Measurements from ENCODE around the gene ZSCAN22. TPM values are rescaled to one million over a fixed set of nuclear protein-coding genes. Genes with fewer than 3 reads are reported as not detected.
"Not testable (repeated sequence)": the region's sequence is repeated elsewhere in the genome, so short reads cannot be mapped to it uniquely, and the experiment has no call there.

ZSCAN22 gene
- total and polyA plus RNA-seq, 8 donors = 0.65 to 2.5 (median 1.2) TPM

DNA sequence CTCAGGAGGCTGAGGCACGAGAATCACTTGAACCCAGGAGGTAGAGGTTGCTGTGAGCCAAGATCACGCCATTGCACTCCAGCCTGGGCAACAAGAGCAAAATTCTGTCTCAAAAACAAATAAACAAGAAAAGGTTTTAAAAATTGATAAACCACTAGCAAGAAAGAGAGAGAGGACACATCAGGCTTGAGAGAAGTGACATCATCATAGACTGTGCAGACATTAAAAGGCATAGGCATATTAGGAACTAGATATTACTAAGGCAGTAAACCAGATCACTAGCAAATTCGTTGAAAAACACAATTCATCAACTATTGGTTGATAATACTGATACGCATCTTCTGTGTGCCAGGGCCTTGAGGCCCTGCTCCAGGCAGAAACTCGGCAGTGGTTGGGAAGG lies 18.8 kb downstream of the ZSCAN22 start:
- Histone ChIP-seq H3K9me3 (no peaks in the 10 kb centered on the region), H3K27me3 (peaks cover 0 to 7% (median 0%) of the 10 kb centered on the region in 4 donors), H3K4me3 (no peak overlapping the region), H3K4me1 (no peaks in the 10 kb centered on the region), H3K36me3 (no peaks in the 10 kb centered on the region), H3K27ac (no peak overlapping the region)
- TF ChIP-seq, protein P1, sequence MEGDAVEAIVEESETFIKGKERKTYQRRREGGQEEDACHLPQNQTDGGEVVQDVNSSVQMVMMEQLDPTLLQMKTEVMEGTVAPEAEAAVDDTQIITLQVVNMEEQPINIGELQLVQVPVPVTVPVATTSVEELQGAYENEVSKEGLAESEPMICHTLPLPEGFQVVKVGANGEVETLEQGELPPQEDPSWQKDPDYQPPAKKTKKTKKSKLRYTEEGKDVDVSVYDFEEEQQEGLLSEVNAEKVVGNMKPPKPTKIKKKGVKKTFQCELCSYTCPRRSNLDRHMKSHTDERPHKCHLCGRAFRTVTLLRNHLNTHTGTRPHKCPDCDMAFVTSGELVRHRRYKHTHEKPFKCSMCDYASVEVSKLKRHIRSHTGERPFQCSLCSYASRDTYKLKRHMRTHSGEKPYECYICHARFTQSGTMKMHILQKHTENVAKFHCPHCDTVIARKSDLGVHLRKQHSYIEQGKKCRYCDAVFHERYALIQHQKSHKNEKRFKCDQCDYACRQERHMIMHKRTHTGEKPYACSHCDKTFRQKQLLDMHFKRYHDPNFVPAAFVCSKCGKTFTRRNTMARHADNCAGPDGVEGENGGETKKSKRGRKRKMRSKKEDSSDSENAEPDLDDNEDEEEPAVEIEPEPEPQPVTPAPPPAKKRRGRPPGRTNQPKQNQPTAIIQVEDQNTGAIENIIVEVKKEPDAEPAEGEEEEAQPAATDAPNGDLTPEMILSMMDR (IDR thresholded peaks at IDR 0.05) = no peak
- ATAC-seq (no peak), DNase-seq (no peak), FAIRE-seq (no peak)
- 54 to 57% methylated on average over 5 of the region's 5 CpGs for whole genome bisulfite sequencing, 2 donors
- intact Hi-C loops (cut with DNase I) = no loop called here

DNA sequence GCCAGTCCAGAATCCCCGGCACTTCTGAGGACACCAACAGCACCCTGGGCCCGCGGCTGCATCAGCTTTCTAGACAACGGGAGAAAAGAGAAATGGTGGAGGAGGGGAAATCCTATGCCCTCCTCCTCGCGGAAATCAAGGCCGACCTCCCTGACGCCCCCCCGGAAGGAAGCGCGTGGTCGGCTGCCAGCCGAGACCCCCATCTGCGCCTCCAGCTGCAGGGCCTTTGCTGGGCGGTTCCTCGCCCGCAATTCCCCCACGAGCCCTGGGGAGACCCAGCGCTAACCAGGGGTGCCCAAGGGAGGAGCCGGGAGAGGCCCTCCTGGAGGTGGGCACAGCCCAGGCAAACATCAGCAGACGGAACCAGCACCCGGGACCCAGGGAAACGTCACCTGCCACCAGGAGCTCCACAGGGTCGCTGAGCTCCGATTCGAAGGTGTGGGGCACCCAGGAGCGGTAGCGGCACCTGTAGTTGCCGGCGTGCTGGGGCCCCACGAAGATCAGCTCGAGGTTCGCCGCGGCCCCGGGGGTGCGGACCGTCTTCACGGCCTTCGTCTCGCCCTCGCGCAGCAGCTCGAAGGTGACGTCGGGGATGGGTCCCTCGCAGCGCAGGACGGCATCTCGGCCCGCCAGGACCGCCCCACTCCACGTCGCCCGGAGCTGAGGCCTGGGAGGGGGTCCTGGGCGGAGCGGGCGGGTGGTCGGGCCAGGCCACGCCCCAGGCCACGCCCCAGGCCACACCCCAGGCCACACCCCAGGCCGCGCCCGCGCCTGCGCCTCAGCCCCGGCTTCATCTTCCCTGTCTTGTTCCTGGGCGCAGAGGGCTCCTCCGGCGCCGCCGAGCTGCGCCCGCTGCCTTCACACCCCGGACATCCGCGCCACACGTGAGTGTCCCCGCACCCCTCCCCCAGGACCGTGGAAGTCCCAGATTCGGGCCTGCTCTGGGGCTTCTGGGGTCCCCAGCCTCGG lies 20.5 kb downstream of the ZSCAN22 start:
- Histone ChIP-seq H3K4me3 (peak overlapping the region; percentile 10 to 49 (median 40)), H3K27me3 (peaks cover 0 to 13% (median 0%) of the 10 kb centered on the region in 4 donors), H3K27ac (peak overlapping the region in 3 of 4 donors; percentile 34 to 50 (median 38)), H3K36me3 (no peaks in the 10 kb centered on the region), H3K4me1 (no peaks in the 10 kb centered on the region), H3K9me3 (no peaks in the 10 kb centered on the region)
- intact Hi-C loops (cut with DNase I) = no loop called here
- ATAC-seq = peak; percentile 83 to 98 (median 94)
- TF ChIP-seq, protein P1 (IDR thresholded peaks at IDR 0.05) = no peak
- FAIRE-seq = no peak
- peak in 4 of 6 donors; percentile 49 to 80 (median 64) for DNase-seq
- 3 to 6% methylated on average over 58 to 82 of the region's 82 CpGs for WGBS, 2 donors

DNA sequence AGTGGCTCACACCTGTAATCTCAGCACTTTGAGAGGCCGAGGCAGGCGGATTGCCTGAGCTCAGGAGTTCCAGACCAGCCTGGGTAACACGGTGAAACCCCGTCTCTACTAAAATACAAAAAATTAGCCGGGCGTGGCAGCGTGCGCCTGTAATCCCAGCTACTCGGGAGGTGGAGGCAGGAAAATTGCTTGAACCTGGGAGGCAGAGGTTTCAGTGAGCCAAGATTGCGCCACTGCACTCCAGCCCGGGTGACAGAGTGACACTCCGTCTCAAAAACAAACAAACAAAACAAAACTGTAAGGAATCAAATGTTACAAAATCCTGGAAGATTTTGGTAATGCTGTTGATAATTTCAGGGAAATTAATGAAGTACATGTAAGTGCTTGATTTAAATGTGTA lies 21.3 kb downstream of the ZSCAN22 start:
- H3K4me3 ChIP-seq = peak overlapping the region in 3 of 4 donors; percentile 39 to 49 (median 41)
- H3K27me3 ChIP-seq = peaks cover 0 to 13% (median 0%) of the 10 kb centered on the region in 4 donors
- DNase-seq; FAIRE-seq; H3K4me1 ChIP-seq; H3K9me3 ChIP-seq; H3K27ac ChIP-seq; intact Hi-C loops (cut with DNase I); ATAC-seq; H3K36me3 ChIP-seq: not testable (repeated sequence)
- 9 to 21% methylated on average over 12 of the region's 12 CpGs for WGBS, 2 donors

DNA sequence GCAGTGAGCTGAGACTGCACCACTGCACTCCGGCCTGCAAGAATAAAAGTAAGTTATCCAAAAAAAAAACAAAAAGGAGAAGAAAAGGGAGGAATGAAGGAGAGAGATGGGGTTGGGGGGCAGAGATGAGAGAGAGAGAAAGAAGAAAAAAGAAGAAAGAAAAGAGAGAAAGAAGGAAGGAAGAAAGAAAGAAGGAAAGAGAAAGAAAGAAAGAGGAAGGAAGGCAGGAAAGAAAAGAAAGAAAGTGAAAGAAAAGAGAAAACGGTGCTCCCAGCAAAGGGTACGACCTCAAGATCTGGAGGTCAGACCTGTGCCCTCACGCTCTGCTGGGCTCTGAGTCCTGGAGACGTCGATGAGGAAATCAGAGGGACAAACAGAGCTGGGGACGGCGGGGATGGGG lies 22.8 kb downstream of the ZSCAN22 start:
- TF ChIP-seq, protein P1 (IDR thresholded peaks at IDR 0.05) = no peak
- Histone ChIP-seq H3K4me3 (no peak overlapping the region), H3K27ac (no peak overlapping the region), H3K4me1 (no peaks in the 10 kb centered on the region), H3K27me3 (peaks cover 0 to 13% (median 0%) of the 10 kb centered on the region in 4 donors), H3K9me3 (no peaks in the 10 kb centered on the region), H3K36me3 (no peaks in the 10 kb centered on the region)
- 44 to 63% methylated on average over 8 of the region's 8 CpGs for WGBS, 2 donors
- ATAC-seq = no peak
- no peak for FAIRE-seq
- no peak for DNase-seq
- intact Hi-C loops (cut with DNase I) = no loop called here

GRCh38 chr19:58350001-58350861 lies 23.4 kb downstream of the ZSCAN22 start:
- Histone ChIP-seq H3K9me3 (no peaks in the 10 kb centered on the region), H3K4me3 (peak overlapping the region in 1 of 4 donors; percentile 14), H3K27me3 (peaks cover 0 to 13% (median 0%) of the 10 kb centered on the region in 4 donors)

More at GRCh38 chr19:58350001-58350861, 23.4 kb downstream of the ZSCAN22 start:
- H3K36me3 ChIP-seq = no peaks in the 10 kb centered on the region
- H3K4me1 ChIP-seq = no peaks in the 10 kb centered on the region
- TF ChIP-seq, protein P1 (IDR thresholded peaks at IDR 0.05) = no peak
- 22 to 51% methylated on average over 82 to 84 of the region's 84 CpGs for WGBS, 2 donors
- intact Hi-C loops (cut with DNase I) = no loop called here
- DNase-seq = no peak
- peak in 1 of 4 donors; percentile 5 for ATAC-seq
- FAIRE-seq = no peak
- H3K27ac ChIP-seq = no peak overlapping the region

Data from pancreas (tissue), 10 donors.